Measurements from ENCODE around the gene P2RX7. TPM values are rescaled to one million over a fixed set of nuclear protein-coding genes. Genes with fewer than 3 reads are reported as not detected.
"Not testable (repeated sequence)": the region's sequence is repeated elsewhere in the genome, so short reads cannot be mapped to it uniquely, and the experiment has no call there.

P2RX7 gene
- total RNA-seq, 2 experiments from 2014 or later, result 0.13 to 0.48 TPM

DNA sequence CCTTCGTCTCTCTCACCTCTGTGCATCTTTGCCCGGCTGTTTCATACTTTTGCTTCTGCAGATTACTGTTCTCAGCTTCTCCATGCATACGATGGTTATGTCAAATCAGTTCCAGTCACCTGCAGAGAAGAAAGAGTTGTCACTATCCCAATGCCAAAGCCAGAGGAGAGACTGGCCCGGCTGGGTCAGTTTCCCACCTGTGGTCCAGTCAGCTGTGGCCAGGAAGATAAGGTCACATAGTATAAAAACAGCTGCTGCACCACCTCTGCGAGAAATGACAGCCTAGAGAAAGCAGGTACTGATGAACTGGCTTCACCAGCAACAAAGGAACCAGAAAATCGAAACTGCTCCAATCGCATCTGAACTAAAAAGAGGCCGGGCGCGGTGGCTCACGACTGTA, 70.8 kb downstream of the P2RX7 start:
- Histone ChIP-seq H3K4me2 (ENCODE audit: low read length) (no peak overlapping the region), H3K9me3 (ENCODE audit: low read length) (no peaks in the 10 kb centered on the region), H3K9me2 (ENCODE audit: insufficient read depth, low read length) (no peaks in the 10 kb centered on the region), H4K20me1 (ENCODE audit: insufficient read depth, low read length) (no peaks in the 10 kb centered on the region), H3K36me3 (ENCODE audit: insufficient read depth, low read length) (no peaks in the 10 kb centered on the region), H3K4me1 (ENCODE audit: insufficient read depth, low read length, poor library complexity, severe bottlenecking) (no peaks in the 10 kb centered on the region), H3K79me2 (ENCODE audit: insufficient read depth, low read depth, low read length) (no peaks in the 10 kb centered on the region), H3K27ac (ENCODE audit: low read depth, low read length, poor library complexity, severe bottlenecking) (no peak overlapping the region), H3K4me3 (ENCODE audit: low read depth, low read length, poor library complexity, severe bottlenecking) (no peak overlapping the region), H2AFZ (ENCODE audit: low read length) (no peak overlapping the region)
- no peak for DNase-seq (ENCODE audit: low spot score)
- intact Hi-C loops (cut with micrococcal nuclease; ENCODE audit: unreplicated experiment), result no loop called here
- TF ChIP-seq, protein P1, sequence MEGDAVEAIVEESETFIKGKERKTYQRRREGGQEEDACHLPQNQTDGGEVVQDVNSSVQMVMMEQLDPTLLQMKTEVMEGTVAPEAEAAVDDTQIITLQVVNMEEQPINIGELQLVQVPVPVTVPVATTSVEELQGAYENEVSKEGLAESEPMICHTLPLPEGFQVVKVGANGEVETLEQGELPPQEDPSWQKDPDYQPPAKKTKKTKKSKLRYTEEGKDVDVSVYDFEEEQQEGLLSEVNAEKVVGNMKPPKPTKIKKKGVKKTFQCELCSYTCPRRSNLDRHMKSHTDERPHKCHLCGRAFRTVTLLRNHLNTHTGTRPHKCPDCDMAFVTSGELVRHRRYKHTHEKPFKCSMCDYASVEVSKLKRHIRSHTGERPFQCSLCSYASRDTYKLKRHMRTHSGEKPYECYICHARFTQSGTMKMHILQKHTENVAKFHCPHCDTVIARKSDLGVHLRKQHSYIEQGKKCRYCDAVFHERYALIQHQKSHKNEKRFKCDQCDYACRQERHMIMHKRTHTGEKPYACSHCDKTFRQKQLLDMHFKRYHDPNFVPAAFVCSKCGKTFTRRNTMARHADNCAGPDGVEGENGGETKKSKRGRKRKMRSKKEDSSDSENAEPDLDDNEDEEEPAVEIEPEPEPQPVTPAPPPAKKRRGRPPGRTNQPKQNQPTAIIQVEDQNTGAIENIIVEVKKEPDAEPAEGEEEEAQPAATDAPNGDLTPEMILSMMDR (conservative IDR thresholded peaks at IDR 0.05; ENCODE audit: low read length), result no peak
- TF ChIP-seq EZH2phosphoT487 (IDR thresholded peaks at IDR 0.05; ENCODE audit: borderline replicate concordance, low read depth, low read length), result no peak
- POLR2A ChIA-PET, result interaction anchor here (0.6 kb wide), 1 partner anchor 181 kb away, joined by 6 read pairs; no protein-coding TSS in a partner anchor
- no TSS peak for BruUV-seq (replicated peaks)
- CTCF ChIA-PET (ENCODE audit: unreplicated experiment), result no interaction called here

DNA sequence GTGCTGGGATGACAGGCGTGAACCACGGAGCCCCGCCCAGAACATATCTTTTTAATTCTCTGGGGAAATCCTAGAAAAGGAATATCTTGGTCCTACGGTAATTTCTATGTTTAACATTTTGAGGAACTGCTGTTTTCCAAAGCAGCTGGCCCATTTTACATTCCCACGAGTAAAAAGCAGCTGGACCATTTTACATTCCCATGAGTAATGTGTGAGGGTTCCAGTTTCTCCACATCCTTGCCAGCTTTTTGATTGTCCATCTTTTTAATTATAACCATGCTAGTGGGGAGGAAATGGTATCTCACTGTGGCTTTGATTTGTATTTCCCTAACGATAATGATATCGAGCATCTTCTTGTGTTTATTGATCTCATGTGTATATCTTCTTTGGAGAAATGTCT, 72.8 kb downstream of the P2RX7 start:
- no TSS peak for BruUV-seq (replicated peaks)
- H4K20me1 ChIP-seq (ENCODE audit: insufficient read depth, low read length), result no peaks in the 10 kb centered on the region
- intact Hi-C loops (cut with micrococcal nuclease; ENCODE audit: unreplicated experiment), result loop anchor here (5.0 kb wide), 1 partner anchor 93 kb away; no protein-coding TSS in a partner anchor
- CTCF ChIA-PET (ENCODE audit: unreplicated experiment), result no interaction called here
- DNase-seq (ENCODE audit: low spot score), result no peak
- H3K4me2 ChIP-seq (ENCODE audit: low read length), result no peak overlapping the region
- POLR2A ChIA-PET, result no interaction called here
- H3K9me3 ChIP-seq (ENCODE audit: low read length), result no peaks in the 10 kb centered on the region
- no peaks in the 10 kb centered on the region for H3K9me2 ChIP-seq (ENCODE audit: insufficient read depth, low read length)
- no peak overlapping the region for H3K4me3 ChIP-seq (ENCODE audit: low read depth, low read length, poor library complexity, severe bottlenecking)
- H2AFZ ChIP-seq (ENCODE audit: low read length), result no peak overlapping the region
- no peaks in the 10 kb centered on the region for H3K36me3 ChIP-seq (ENCODE audit: insufficient read depth, low read length)
- TF ChIP-seq, protein P1 (conservative IDR thresholded peaks at IDR 0.05; ENCODE audit: low read length), result no peak
- TF ChIP-seq EZH2phosphoT487 (IDR thresholded peaks at IDR 0.05; ENCODE audit: borderline replicate concordance, low read depth, low read length), result no peak
- peaks cover 5% of the 10 kb centered on the region for H3K4me1 ChIP-seq (ENCODE audit: insufficient read depth, low read length, poor library complexity, severe bottlenecking)
- no peak overlapping the region for H3K27ac ChIP-seq (ENCODE audit: low read depth, low read length, poor library complexity, severe bottlenecking)
- no peaks in the 10 kb centered on the region for H3K79me2 ChIP-seq (ENCODE audit: insufficient read depth, low read depth, low read length)

DNA sequence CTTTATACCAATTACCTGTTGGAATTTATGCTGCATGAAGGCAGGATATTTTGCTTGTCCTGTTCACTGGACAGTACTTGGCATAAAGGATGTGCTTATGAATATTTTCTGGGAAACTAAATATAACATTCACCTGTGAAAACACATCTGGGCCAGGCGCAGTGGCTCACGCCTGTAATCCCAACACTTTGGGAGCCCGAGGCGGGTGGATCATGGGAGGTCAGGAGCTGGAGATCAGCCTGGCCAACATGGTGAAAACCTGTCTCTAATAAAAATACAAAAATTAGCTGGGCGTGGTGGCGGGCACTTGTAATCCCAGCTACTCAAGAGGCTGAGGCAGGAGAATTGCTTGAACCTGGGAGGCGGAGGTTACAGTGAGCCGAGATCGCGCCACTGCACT, 75.9 kb downstream of the P2RX7 start:
- H3K4me2 ChIP-seq (ENCODE audit: low read length); DNase-seq (ENCODE audit: low spot score); H3K9me3 ChIP-seq (ENCODE audit: low read length); BruUV-seq (replicated peaks); CTCF ChIA-PET (ENCODE audit: unreplicated experiment); H3K9me2 ChIP-seq (ENCODE audit: insufficient read depth, low read length); H2AFZ ChIP-seq (ENCODE audit: low read length); H4K20me1 ChIP-seq (ENCODE audit: insufficient read depth, low read length); H3K36me3 ChIP-seq (ENCODE audit: insufficient read depth, low read length); H3K4me3 ChIP-seq (ENCODE audit: low read depth, low read length, poor library complexity, severe bottlenecking); H3K79me2 ChIP-seq (ENCODE audit: insufficient read depth, low read depth, low read length); H3K27ac ChIP-seq (ENCODE audit: low read depth, low read length, poor library complexity, severe bottlenecking): not testable (repeated sequence)
- peaks cover 10% of the 10 kb centered on the region for H3K4me1 ChIP-seq (ENCODE audit: insufficient read depth, low read length, poor library complexity, severe bottlenecking)
- intact Hi-C loops (cut with micrococcal nuclease; ENCODE audit: unreplicated experiment), result loop anchor here (5.0 kb wide), 1 partner anchor 96 kb away; no protein-coding TSS in a partner anchor
- POLR2A ChIA-PET, result interaction anchor here (0.6 kb wide), 1 partner anchor 149 kb away, joined by 3 read pairs; no protein-coding TSS in a partner anchor
